HG02759 (cell line): Measurements from ENCODE around the gene GRID1.
A peak's percentile ranks its signal among the peaks of the same experiment; 100 is the strongest.

Experiments
- ATAC-seq: cut with Tn5 transposase; IDR thresholded peaks from one replicate; pipeline ENCODE4 v1.9.1; 2021; ENCODE audit warnings: mild to moderate bottlenecking, moderate library complexity; ENCODE audit not compliant: unreplicated experiment

The GRID1 gene

DNA sequence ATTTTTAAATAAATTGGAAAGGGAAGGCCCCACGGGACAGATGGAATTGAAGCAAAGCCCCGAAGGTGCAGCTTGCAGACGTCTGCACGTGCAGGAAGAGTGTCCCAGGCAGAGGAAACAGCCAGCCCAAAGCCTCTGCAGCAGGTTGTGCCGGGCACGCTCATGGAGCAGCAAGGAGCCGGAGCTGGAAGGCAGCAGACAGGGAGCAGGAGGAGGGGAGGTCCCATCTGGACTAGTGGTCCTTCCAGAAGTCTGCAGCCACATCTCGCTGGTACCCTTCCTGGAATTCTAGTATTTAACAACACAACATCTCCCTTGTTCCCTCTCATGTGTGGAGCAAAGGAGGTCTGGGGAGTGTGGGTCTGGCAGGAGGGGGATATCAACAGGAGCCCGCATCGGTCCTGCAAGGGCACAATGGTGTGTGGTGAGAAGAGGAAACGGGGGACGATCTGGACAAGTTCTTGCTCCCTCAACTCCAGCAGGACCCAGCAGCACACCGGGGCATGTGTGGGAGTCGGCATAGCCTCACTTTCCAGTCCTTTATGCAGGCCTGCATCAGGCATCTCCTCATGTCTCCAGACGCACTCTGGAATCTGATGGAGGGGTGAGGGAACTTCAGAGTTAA is 169.3 kb downstream of the GRID1 start:
- no peak for ATAC-seq

DNA sequence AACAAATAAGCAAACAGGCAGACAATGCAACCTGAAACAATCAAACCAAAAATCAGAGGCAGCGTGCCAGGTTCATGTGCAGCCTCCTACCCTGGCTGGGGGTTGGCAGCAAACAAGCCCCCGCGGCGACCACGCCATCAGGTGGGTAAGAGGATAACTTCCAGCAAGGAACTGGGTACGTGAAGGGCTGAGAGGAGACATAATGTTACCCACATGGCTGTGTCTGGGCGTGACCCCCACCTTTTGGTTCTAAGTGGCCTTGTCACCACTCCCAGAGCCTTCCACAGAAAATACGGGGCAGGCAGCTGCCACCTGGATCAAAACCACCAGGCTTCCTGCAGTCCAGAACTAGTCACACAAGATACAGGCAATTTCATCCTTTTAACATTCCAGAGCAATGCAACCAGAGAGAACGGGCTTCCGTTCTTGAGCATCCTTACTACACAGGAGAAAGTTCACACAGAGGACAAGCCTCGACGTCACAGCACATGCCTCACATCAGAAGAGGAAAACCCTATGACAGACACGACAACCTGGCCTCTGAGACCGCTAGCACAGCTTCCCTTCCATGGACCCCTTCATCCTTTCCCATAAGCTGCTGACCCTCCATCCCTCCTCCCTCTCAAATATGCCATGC is 171.0 kb downstream of the GRID1 start:
- no peak for ATAC-seq

DNA sequence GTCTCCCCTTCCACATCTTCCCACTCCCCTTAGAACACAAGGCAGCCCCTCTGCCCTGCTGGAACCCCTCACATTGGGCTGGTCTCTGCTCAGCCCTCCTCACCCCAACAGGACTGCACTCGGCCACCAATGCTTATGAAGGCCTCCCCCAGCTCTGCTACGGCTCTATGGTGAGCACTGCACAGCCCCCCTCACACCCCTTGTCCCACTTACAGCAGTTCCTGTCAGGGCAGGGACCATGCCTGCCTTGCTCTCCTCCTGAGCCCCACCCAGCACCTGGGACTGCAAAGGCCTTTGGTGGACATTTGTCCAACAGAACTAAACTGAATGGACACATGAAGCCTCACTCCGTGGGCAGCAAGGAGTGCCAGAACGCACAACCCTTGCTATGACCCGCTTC is 171.9 kb downstream of the GRID1 start:
- no peak for ATAC-seq

GRCh38 chr10:86193841-86194240 is 172.8 kb downstream of the GRID1 start:
- no peak for ATAC-seq

DNA sequence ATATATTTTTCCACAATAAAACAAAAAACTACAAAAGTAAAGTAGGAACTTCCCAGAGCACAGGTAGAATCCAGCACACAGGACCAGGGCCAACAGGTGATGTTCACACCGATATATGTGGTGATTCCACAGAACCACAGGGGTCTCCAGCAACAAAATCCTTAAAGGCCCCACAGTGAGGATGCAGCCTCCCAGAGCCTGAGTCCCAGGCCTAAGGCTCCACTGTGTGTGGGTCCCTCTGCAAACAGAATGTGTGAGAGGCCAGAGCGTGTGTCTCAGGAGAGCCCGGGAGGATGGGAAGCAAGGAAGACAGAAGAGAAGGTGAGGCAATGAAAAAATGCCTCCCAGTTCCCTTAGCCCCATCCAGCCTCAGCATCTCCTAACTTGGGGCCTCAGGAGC is 173.9 kb downstream of the GRID1 start:
- ATAC-seq = no peak

DNA sequence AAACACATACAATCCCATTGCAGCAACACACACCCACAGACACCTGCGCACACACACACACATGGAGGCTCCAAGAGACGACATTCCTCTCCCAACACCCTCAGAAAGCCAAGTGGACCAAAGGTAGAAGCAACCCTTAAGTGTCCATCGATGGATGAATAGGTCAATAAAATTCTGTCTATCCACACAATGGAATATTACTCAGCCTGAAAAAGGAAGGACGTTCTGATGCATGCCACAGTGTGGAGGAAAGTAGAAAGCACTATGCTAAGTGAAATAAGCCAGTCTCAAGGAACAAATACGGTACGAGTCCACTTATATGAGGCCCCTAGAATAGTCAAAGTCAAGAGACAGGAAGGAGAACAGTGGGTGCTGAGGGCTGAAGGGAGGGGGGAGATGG is 174.4 kb downstream of the GRID1 start:
- ATAC-seq = no peak

DNA sequence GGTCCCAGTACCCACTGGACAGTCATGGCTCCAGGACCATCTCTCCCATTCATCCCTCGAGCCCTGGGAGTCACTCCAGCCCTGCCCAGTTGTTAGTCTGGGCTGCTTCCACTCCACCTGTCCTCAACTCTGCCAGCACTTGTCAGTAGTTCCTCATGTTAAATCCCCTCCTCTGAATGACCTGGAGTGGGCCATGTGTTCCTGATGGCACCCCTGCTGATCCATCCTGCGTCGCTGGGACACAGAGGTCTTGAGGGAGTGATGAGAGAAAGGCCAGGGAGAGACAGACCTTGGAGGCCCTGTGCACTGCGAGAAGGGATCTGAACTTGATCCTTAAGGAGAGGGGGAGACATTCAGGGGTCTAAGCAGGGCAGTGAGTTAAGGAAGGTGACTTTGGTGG is 174.9 kb downstream of the GRID1 start:
- no peak for ATAC-seq

GRCh38 chr10:86191166-86191565 is 175.4 kb downstream of the GRID1 start:
- no peak for ATAC-seq

DNA sequence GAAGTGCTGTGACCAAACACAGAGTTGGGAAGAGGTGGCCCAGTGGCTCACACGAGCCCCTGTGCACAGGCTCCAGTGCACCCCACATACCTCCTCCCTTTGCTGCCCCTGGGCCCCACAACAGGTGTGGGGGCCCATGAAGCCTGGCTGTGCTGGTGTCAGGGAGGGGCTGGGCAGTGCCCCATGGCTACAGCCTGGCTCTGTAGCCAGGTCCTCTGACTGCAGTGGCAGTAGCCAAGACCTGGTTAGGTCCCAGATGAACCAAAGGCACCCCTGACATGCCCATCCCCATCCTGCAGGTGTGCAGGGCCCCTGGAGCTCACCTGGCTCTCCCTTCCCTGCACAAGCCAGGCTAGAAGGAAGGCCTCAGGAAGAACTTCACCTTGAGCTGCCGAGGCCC is 176.3 kb downstream of the GRID1 start:
- ATAC-seq = no peak

DNA sequence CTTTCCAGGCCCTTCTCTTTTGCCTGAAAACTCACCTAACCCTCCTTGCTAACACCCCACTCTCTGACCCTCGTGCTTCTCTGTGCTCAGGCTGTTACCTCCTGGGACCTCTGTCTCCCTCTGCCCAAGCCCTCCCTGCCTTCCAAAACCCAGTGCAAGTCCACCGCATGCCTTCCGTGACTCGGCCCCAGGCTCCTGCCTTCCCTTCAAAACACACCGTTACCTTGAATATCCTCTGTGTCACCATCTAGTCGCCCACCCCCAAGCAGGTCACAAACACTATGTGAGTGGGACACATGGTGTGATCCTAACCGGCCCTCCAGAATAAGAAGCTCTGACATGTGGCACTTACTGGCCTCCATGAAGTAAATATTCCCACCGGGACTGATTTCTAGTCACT is 176.7 kb downstream of the GRID1 start:
- no peak for ATAC-seq

- no peak for ATAC-seq
These were observed 177.6 kb downstream of the GRID1 start for GRCh38 chr10:86188796-86189558.

GRCh38 chr10:86188326-86188725 is 178.3 kb downstream of the GRID1 start:
- ATAC-seq = no peak

DNA sequence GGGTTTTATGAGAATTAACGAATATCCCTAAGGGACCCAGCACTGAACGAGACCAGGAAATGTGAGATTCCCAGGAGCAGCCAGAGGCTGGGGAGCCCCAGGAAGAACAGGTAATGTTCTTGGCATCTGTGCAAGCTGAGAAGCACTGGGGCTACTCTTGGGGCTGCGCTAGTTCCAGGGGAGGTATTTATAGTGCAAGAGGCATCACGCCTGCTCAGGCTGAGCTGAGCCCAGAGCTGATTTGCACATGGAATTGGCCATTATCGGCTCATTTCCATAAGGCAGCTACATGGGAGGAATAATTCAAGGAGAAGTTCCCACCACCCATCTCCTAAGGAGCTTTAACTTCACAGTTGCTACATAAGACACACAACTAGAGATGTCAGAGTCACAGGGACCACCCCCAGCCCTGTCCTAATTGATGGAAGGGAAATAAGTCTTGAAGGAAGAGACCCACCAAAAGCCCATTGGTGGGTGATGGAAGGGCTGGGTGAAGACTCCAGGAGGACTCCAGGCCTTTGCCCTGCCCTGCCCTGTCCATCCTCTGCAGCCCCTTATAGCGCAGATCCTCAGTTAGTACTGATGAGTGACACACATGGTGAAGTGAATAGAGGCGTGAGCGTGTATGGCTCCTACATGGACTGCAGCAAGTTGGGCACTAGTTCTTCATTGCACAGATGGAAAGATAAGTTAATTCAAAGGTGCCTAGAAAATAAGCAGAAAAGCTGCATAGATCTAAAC is 178.9 kb downstream of the GRID1 start:
- ATAC-seq = no peak

GRCh38 chr10:86186633-86187032 is 180.0 kb downstream of the GRID1 start:
- ATAC-seq = no peak

DNA sequence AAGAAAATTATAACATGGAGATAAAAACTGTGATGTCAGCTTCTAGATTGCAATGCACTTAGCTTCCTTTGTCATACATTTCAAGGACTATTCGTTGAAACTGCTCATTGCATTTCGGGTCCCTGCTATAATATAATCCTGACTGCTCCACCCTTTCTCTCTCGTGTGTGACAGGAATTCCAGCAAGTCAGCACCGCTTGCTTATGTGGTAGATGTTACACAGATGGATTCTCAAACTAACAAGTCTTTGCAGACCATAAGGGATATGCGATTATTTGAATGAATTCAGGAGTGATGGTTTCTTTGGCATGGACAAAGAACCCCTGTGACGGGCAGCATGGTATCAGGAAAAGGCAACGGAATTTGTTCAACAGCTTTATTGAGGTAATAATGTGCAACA is 184.0 kb downstream of the GRID1 start:
- ATAC-seq = no peak

GRCh38 chr10:86182150-86182549 is 184.4 kb downstream of the GRID1 start:
- ATAC-seq = no peak

- ATAC-seq = no peak
These were observed 185.7 kb downstream of the GRID1 start for GRCh38 chr10:86180861-86181260.

DNA sequence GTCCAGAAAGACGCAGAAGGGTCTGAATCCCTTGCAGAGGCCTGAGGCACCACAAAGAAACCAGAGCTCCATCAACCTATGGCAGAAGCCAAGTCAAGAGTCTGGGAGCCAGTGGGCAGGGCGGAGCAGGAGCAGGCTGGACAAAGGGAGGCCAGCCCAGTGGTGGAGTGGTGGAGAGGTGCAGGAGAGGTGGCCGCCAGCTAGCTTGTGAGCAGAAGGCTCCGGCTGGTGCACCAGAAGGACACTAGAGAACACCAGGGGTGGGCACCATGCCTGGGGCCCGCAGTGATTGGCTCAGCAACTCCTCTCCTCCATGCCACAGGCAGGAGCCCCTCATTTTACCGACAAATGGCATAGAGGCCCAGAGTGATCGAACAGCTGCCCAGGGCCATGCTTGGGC is 186.6 kb downstream of the GRID1 start:
- no peak for ATAC-seq

DNA sequence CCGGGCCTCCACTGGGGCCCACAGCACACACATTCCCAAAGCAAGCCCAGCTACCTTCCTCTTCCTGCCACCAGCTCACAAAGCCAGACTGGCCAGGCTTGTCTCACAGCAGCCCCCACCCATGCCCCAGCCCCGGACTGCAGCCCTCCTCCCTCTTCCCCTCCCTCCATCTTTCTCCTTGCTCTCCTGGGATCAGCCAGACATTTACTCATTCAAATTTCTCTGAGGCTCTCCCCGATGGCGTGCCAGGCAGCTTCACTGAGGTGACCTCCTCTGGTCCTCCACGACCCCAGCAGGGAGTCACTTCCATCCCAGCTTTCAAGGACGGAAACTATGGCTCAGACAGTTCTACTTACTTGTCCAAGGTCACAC is 187.5 kb downstream of the GRID1 start:
- no peak for ATAC-seq

GRCh38 chr10:86178401-86179152 is 188.0 kb downstream of the GRID1 start:
- peak; percentile 69 for ATAC-seq
